ENCODE data around the gene TASOR.
A peak's percentile ranks its signal among the peaks of the same experiment; 100 is the strongest.
"Not testable (repeated sequence)": the region's sequence is repeated elsewhere in the genome, so short reads cannot be mapped to it uniquely, and the experiment has no call there.

The TASOR gene, protein sequence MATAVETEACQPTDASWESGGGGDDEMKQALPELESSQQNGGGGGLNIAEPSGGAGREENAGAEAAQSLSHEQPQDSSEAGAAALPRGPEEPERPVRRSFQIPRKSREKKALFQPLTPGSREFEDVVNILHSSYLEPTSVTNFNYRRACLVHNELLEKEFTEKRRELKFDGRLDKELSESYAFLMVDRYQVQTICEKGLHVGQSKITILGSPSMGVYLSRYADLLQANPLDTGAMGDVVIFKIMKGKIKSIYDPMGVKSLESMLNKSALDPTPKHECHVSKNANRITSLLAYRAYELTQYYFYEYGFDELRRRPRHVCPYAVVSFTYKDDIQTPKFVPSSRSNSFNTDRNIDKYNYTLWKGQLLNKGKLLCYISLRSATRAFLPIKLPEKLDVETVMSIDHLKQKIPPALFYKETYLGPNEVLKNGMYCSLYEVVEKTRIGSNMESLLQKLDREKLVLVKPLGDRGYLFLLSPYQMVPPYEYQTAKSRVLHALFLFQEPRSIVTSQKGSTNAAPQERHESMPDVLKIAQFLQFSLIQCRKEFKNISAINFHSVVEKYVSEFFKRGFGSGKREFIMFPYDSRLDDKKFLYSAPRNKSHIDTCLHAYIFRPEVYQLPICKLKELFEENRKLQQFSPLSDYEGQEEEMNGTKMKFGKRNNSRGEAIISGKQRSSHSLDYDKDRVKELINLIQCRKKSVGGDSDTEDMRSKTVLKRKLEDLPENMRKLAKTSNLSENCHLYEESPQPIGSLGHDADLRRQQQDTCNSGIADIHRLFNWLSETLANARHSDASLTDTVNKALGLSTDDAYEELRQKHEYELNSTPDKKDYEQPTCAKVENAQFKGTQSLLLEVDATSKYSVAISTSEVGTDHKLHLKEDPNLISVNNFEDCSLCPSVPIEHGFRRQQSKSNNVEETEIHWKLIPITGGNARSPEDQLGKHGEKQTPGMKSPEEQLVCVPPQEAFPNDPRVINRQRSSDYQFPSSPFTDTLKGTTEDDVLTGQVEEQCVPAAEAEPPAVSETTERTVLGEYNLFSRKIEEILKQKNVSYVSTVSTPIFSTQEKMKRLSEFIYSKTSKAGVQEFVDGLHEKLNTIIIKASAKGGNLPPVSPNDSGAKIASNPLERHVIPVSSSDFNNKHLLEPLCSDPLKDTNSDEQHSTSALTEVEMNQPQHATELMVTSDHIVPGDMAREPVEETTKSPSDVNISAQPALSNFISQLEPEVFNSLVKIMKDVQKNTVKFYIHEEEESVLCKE (N-terminal part only)

DNA sequence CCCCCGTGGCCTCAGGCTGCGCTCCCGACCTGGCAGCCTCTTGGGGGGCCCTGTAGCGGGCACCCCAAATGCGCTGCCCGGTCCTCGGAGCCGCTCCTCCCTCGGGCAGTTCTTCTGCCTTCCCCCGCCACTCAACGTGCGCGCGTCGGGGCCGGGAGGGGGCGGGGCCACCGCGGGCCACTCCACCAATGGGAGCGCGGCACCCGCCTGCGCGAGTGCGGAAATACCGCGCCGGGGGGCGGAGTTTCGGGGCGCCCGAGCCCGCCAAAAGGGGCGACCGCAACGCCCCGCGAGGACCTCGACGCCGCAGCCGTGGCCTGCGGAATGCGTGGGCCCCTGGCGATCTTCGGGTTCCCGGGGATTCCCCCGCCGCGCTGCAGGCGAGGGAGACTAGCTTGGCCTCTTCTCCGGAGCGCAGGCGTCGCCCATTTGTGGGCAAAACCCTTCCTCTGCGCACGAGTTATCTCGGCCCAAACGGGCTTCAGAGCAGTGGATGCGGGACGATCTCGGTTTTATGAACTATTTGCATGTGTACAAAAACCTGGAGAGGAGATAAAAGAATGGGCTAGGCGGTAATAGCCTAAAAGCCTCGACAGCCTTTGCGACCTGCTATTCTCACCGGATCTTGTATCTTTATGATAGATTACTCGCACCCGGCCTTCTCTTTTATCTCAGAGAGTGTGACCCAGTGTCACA is at the start of gene TASOR:
Gene TASOR (minus strand): TSS at position 144 of the 696 bp plus-strand sequence. CDS start 259 bp downstream, outside the sequence.
- DNase-seq (ENCODE audit: low read depth), result peak; percentile 78

DNA sequence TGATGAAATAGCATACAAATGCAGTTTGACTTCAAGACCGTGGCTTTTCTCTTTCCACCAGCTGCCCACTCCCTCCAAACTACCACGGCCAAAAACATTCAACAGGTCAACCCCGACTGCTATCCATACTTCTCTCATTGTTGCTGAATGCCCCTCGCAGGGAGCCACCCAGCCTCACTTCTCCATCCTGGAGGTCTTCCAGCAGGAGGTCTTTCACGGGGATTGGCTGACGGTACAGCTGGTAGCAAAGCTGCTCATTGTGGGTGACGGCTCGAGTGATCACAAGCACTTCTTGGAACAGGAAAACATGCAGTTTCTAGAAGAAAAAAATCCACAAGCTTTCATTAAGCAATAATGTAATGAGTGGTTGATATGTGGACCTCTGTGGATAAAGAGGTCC is 49.0 kb upstream of the TASOR start:
- no peak for DNase-seq (ENCODE audit: low read depth)

DNA sequence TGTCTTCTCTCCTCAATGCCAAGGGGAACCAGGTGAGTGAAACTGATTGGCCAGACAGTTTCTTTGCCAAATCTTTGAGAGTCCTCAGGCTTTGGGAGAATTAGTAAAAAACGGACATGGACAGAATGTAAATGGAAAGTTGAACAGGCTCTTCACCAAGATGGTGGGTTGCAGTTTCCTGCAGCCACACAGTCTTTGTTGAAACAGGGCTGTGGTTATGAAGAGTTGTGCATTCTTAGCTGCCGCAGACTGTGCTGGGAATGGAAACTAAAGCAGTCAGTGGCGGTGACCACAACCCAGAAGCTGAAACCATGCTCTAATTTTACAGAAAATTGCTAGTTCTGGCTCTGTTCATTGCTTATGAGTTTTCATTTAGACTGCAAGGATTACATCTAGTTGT is 42.1 kb upstream of the TASOR start:
- peak; percentile 46 for DNase-seq (ENCODE audit: low read depth)

DNA sequence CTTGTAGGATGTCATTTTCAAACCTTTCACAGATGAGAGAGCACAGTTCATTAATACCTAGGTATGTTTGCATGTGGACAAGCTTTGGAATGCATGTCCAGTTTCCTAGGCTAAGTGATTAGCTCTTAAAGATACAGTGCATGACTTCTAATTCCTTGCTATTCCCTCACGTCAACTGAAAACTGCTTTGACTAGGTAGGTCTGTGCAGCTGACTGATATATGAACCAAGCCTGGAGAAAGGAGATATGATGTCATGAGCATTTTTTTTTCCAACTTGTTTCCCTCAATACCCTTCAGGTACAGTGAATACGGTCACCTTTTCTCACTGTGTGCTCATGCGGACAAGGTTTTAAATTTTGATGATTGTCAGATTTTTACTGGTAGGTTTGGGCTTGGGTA is 41.6 kb upstream of the TASOR start:
- DNase-seq (ENCODE audit: low read depth), result no peak

DNA sequence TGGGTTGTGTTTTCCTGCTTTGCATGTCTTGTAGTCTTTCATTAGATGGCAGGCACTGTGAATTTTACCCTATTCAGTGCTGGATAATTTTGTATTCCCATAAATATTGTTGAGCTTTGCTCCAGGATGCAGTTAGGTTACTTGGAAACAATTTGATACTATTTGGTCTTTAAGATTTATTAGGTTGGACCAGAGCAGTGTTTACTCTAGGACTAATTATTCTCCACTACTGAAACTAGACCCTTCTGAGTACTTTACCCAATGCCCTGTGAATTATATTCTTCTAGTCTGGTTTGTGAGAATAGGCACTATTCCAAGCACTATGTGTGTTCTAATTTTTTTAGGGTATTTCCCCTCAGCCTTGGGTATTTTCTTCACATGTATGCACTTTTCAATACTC is 37.8 kb upstream of the TASOR start:
- DNase-seq (ENCODE audit: low read depth), result no peak

DNA sequence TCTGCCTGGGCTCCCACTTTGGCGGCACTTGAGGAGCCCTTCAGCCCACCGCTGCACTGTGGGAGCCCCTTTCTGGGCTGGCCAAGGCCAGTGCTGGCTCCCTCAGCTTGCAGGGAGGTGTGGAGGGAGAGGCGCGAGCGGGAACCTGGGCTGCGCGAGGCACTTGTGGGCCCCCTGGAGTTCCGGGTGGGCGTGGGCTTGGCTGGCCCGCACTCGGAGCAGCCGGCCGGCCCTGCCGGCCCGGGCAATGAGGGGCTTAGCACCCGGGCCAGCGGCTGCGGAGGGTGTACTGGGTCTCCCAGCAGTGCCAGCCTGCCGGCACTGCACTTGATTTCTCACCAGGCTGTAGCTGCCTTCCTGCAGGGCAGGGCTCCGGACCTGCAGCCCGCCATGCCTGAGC is 35.7 kb upstream of the TASOR start:
- not testable (repeated sequence) for DNase-seq (ENCODE audit: low read depth)

DNA sequence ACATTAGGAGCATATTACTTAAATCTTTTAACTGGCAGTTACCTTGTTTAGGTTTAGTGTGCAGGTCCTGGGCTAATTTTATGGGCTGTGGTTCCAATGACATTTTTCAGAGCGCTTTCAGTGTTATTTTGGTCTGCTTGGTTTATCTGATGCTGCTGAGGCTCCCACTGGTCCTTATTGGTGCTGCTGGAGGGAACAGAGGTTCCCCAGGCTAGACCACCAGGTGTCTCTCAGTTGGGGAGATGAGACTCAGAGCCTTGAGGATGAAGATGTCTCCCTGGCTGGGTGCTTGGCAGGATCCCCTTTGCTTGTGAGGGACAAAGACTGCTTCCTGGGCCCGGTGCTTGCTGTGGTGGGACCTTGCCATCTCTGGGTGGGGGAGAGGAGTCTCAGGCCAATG is 28.3 kb upstream of the TASOR start:
- no peak for DNase-seq (ENCODE audit: low read depth)

DNA sequence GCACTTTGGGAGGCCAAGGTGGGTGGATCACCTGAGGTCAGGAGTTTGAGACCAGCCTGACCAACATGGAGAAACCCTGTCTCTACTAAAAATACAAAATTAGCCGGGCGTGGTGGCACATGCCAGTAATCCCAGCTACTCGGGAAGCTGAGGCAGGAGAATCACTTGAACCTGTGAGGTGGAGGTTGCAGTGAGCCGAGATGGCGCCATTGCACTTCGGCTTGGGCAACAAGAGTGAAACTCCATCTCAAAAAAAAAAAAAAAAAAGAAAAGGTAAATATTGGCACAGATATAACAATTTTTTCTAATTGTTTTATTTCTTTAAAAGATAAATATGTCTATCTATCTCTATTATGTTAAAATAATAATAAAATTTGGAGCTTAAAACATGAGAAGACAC is 24.3 kb upstream of the TASOR start:
- DNase-seq (ENCODE audit: low read depth), result not testable (repeated sequence)

DNA sequence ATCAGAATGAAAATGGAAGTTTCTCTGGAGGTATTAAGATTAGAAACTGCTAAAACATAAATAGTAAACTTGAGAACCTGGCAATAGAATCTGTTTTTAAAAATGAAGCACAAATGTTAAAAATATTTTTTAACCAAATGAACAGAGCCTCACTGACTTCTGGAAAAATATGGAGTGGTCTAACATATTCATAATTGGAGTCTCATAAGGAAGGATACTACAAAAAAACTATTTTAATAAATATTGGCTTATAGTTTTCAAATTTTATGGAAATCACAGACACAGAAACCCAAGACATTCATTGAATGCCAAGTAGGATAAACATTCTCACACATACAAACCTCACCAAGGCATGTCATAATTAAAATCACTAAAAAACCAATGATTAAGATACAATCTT is 23.6 kb upstream of the TASOR start:
- DNase-seq (ENCODE audit: low read depth), result no peak

DNA sequence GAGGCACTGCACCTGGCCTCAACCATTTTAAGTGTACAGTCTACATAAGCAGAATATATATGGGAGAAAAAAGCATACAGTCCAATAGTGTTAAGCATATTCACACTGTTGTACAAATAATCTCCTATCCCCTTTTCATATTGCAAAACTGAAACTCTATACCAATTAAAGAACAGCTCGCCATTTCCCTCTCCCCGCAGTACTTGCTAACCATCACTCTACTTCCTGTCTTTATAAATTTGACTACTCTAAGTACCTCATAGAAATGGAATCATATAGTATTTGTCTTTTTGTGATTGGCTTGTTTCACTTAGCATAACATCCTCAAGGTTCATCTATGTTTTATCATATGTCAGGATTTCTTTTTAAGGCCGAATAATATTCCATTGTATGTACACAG is 21.6 kb upstream of the TASOR start:
- no peak for DNase-seq (ENCODE audit: low read depth)

DNA sequence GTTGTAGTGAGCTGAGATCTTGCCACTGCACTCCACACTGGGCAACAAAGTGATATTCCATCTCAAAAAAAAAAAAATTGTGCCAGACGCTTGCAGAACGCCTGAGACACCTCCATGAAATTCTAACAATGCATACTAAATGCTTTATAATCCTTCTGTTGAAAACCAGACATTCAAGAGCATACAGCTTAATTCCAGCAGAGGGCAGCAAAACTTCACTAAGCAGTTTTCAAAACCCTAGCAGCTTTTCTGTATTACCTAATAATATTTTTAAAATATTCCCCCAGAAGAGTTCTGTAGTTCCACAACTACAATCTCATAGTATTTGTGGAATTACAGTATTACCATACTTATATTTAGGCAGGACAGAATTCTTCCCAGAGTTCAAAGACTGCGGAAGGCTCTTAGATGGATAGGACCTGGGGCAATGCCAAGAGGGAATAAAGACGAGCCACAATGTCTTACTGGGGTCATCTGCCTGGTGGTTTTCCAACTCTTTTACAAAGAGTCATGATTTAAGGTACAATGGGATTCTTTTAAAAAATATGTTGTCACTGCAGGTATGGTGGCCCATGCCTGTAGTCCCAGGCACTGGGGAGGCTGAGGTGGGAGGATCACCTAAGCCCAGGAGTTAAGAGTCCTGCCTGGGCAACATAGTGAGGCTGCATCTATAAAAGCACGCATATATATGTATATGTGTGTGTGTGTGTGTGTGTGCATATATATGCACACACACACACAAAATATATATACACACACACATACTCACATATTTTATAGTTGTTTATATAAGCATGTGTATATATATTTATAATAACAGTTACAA is 19.6 kb upstream of the TASOR start:
- peak; percentile 20 for DNase-seq (ENCODE audit: low read depth)

DNA sequence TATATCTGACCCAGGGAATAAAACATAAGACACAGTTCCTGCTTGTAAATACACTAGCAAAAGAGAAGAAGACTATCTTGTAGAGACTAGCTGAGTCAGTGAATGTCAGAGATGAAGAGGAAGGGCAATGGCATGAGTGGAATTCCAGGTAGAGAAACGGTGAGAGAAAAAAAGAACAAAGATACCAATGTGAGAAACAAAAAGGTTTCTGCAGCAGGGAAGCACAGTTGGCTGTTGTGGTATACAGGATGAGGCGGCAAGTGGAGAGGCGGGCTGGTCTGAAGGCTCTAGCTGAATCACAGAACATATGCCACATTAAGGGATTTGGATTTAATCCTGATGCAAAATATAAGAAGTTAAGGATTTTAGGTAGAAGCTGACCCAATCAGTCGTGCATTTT is 17.1 kb upstream of the TASOR start:
- DNase-seq (ENCODE audit: low read depth), result no peak

DNA sequence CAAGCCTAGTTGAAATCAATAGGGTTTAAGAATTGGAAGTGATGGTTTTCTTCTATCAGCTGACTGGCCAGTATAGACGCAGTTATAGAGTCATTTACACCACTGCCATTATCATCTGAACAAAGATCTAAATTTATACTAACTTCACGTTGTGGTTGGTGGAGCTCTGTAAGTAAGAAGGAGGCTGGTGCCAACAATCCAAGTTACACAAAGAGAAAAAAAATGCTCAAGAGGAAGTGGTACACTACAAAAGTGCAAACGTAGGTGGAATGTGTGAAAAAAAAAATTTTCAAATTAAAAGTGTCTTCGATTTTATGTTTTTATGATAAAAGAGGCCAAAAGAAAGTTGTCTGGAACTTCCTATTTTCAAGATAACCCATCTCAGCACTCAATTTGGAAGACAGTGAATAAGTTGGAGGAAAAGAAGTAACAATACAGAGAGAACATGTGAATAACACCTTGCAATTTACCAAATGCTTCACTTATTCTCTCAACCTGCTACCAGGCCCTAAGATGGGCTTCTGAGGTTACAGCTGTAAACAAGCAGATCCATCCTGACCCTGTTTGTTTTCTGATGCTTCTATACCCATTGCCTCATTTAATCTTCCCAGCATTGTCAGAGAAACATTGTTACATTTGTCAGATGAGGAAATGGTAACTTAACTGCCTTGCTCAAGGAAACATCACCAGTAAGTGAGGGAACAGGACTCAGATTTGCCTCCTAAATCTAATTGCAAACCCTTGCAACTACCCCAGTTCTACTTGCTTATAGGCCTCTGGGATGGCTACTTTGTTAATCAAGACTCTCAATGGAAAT is 12.0 kb upstream of the TASOR start:
- no peak for DNase-seq (ENCODE audit: low read depth)

DNA sequence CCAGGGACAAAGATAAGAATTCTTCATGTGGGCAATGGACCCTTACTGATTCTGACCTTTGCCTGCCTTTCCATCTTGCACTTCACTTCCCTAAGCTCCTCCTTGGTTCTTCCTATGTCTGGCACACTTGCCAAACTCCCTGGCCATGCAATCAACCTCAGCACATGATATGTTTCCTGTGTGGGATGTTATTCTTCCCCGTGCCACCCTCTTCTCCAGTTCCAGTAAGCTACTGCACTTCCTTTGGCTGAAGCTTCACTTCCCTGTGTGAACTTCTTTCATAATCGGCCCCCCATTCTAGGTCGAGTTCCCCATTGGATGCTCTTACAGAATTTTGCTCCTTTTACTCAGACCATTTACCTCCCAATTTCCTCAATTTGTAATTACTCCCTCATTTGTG is 10.7 kb upstream of the TASOR start:
- DNase-seq (ENCODE audit: low read depth), result no peak

DNA sequence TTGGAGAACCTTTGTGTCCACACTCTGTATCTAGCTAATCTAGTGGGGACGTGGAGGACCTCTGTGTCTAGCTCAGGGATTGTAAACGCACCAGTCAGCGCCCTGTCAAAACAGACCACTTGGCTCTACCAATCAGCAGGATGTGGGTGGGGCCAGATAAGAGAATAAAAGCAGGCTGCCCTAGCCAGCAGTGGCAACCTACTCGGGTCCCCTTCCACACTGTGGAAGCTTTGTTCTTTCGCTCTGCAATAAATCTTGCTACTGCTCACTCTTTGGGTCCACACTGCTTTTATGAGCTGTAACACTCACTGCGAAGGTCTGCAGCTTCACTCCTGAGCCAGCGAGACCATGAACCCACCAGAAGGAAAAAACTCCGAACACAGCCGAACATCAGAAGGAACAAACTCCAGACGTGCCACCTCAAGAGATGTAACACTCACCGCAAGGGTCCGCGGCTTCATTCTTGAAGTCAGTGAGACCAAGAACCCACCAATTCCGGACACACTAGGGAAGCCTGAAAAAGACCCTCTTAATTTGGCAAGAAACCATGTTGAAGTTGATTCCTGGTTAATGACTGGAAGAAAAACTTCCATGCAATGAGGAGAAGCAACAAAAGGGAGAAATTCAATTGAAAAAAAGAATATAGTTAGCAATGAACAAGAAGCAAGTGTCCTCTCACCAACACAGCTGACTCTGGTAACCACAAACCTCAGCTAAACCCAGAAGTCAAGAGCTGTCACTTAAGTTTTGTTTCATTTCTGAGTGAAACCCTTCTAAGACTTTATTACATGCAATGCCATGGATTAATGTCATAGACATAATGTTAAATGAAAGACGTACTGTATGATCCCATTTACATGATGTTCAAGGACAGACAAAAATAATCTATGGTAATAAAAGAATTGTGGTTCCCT is 9.7 kb upstream of the TASOR start:
- peak; percentile 24 for DNase-seq (ENCODE audit: low read depth)

DNA sequence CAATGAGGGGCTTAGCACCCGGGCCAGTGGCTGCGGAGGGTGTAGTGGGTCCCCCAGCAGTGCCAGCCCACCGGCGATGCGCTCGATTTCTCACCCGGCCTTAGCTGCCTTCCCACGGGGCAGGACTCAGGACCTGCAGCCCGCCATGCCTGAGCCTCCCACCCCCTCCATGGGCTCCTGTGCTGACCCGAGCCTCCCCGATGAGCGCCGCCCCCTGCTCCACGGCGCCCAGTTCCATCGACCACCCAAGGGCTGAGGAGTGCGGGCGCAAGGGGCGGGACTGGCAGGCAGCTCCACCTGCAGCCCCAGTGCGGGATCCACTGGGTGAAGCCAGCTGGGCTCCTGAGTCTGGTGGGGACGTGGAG is 8.9 kb upstream of the TASOR start:
- not testable (repeated sequence) for DNase-seq (ENCODE audit: low read depth)

DNA sequence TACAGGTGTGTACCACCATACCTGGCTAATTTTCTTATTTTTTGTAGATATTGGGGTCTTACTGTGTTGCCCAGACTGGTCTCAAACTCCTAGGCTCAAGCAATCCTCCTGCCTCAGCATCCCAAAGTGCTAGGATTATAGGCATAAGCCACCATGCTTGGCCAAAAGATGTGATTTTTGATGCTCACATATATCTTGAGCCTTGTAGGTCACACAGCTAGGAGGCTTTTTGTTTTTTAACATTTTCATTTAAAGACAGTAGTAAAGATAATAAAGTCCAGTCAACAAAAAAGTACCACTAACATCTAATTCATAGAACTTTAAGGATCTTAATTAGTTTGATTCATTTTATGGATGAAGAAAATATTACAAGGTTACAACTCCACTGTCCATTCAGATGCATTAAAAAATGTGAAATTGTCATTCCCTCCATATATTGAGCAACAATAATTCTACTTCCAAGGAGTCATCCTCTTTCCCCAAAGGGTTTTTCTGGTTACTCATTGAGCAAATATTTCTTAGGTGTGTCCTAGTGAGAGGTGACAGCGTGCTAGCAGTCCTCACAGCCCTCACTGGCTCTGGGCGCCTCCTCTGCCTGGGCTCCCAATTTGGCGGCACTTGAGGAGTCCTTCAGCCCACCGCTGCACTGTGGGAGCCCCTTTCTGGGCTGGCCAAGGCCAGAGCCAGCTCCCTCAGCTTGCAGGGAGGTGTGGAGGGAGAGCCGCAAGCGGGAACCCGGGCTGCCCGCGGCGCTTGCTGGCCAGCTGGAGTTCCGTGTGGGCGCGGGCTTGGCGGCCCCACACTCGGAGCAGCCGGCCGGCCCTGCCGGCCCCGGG is 8.3 kb upstream of the TASOR start:
- DNase-seq (ENCODE audit: low read depth), result no peak

DNA sequence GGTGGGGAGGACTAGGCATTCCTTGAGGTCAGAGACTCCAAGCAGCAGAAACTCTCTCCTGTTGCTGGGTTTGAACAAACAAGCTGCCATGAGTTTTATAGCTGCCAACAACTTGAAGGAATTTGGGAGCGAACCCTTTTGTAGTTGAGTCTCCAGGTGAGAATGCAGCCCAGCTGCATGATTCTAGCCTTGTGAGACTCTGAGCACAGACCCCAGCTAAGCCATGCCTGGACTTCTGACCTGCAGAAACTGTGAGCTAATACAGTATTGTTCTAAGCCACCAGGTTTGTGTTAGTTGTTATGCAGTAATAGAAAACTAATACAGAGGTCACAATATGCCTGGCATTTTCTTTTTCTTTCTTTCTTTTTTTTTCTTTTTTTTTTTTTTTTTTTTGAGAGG is 6.2 kb upstream of the TASOR start:
- DNase-seq (ENCODE audit: low read depth), result no peak
